ENCODE results near the gene PRODH. TPM values are rescaled to one million over a fixed set of nuclear protein-coding genes. Genes with fewer than 3 reads are reported as not detected.
"Not testable (repeated sequence)": the region's sequence is repeated elsewhere in the genome, so short reads cannot be mapped to it uniquely, and the experiment has no call there.

Gene PRODH
- total RNA-seq, 1 experiment from 2014 or later: 0.18 TPM

DNA sequence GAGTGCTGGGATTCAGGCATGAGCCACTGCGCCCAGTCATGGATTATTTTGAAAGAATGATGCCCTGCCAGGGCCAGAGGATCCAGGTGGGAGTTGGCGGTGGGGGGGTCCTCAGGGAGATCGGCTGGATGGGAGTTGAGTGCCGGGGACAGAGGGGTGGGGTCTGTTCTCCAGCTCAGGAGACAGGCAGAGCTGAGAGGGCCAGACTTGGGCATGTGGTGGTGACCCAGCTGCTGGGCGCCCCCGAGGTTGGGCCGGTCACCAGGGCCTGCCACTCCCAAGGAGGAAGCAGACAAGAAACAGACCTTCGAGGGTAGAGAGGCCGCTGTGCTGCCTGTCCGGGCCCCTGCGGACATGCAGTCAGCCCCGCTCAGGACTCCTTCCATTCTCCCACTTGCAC, 11.8 kb upstream of the PRODH start:
- H3K36me3 ChIP-seq: no peaks in the 10 kb centered on the region
- no peaks in the 10 kb centered on the region for H3K4me1 ChIP-seq
- no peak overlapping the region for H3K27ac ChIP-seq
- H3K4me3 ChIP-seq: no peak overlapping the region
- no peak for DNase-seq
- H3K9me3 ChIP-seq (replicated peaks): no peaks in the 10 kb centered on the region
- H3K27me3 ChIP-seq: no peaks in the 10 kb centered on the region

DNA sequence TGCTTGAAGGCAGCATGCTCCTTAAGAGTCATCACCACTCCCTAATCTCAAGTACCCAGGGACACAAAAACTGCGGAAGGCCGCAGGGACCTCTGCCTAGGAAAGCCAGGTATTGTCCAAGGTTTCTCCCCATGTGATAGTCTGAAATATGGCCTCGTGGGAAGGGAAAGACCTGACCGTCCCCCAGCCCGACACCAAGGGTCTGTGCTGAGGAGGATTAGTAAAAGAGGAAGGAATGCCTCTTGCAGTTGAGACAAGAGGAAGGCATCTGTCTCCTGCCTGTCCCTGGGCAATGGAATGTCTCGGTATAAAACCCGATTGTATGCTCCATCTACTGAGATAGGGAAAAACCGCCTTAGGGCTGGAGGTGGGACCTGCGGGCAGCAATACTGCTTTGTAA, 11.0 kb upstream of the PRODH start:
- not testable (repeated sequence) for H3K9me3 ChIP-seq (replicated peaks); H3K4me3 ChIP-seq; H3K36me3 ChIP-seq; H3K27ac ChIP-seq; DNase-seq; H3K4me1 ChIP-seq; H3K27me3 ChIP-seq

DNA sequence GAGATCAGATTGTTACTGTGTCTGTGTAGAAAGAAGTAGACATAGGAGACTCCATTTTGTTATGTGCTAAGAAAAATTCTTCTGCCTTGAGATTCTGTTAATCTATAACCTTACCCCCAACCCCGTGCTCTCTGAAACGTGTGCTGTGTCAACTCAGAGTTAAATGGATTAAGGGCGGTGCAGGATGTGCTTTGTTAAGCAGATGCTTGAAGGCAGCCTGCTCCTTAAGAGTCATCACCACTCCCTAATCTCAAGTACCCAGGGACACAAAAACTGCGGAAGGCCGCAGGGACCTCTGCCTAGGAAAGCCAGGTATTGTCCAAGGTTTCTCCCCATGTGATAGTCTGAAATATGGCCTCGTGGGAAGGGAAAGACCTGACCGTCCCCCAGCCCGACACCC, 2.6 kb upstream of the PRODH start:
- not testable (repeated sequence) for H3K27me3 ChIP-seq; H3K27ac ChIP-seq; DNase-seq; H3K9me3 ChIP-seq (replicated peaks); H3K4me3 ChIP-seq; H3K36me3 ChIP-seq; H3K4me1 ChIP-seq

DNA sequence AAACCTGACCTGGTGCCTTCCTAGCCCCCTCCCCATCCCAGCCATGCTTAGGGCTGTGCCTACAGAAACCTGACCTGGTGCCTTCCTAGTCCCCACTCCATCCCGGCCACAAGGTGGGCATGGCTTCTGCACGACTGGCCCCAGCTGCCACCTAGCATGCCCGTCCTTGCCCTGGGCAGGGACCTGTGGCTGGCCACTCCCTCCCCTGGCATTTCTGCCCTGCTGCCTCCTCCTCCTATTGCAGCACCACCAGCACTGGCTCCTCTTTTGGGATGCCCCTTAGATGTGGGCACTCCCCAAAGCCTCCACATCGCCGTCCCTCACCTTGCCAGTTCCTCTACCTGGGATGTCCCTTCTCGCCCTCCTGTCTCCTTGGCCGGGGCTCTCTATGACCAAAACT, 1.4 kb downstream of the PRODH start:
- DNase-seq; H3K9me3 ChIP-seq (replicated peaks); H3K36me3 ChIP-seq; H3K4me3 ChIP-seq; H3K4me1 ChIP-seq; H3K27ac ChIP-seq; H3K27me3 ChIP-seq: not testable (repeated sequence)

DNA sequence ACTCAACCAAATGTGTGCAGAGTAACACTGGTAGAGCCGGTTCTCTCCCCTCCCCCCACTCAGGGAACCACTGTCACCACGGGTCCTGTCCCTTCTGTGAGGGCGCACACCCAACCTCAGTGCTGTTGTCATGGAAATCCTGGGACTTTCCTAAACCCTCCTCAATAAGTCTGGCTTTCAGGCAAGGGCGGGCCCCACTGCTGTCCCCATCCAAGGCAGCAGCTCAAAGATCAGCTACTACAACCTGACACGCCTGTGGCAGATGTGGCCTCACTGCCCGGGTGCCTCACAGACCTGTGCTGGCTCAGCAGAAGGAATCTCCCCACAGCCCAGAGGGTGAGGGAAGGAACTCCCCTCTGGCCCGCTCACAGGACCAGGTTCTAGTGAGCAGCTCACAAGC, 2.2 kb downstream of the PRODH start:
- Histone ChIP-seq H3K4me1 (no peaks in the 10 kb centered on the region), H3K27me3 (no peaks in the 10 kb centered on the region)
- DNase-seq: no peak

DNA sequence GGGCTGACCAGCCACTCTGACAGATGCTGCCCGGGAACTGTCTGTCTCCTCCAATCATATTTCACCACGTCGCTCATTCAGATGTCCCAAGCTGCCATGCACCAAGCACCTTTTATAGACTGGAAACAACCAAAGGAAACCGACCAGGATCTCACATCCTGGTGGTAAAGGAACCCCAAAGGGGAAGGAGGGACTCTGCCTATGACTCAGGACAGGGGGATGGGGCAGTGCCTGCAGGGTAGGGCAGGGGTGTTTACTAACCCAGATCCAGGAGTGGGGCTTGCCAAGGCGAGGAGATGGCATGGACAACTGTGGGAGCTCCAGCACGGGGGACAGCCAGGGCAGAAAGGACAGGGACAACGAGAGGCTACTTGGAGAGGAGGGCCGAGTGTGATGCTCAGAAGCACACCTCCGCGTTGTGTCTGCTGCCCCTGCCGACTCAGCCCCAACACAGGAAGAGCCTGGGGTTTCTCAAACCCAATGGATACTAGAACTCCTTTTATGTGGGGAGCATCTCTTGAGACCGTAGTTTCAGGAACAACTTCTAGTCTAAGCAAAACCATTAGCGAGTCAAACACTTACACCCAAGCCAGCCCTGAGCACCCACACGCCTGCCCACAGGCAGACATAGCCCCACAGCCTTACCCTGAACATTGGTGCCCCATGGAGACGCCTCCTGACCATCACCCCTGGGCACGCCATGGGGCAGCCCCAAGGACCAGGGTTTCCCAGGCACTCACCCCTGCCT, 4.0 kb downstream of the PRODH start:
- no peaks in the 10 kb centered on the region for H3K9me3 ChIP-seq (replicated peaks)

More for the DNA sequence above, 2.2 kb downstream of the PRODH start:
- H3K27ac ChIP-seq: no peak overlapping the region
- no peaks in the 10 kb centered on the region for H3K36me3 ChIP-seq
- H3K9me3 ChIP-seq (replicated peaks): no peaks in the 10 kb centered on the region
- no peak overlapping the region for H3K4me3 ChIP-seq

DNA sequence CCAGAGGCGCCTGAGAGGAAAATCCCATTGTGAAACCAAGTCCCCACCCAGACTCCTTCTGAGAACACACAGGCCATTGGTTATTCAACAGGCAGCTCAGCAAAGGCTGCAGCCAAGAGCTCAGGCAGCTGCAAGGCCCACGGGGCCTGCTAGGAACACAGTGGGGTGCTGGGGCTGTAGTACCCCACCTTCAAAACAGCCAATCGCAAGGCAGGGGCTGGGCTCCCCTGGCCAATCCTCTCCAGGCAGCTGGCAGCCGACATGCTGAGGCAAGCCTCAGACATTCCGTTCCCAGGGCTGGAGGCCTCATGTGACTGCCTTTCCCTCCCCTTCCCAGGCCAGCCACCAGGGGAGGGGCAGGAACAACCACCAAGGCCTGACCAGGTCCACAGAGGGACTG, 6.6 kb downstream of the PRODH start:
- no peaks in the 10 kb centered on the region for H3K27me3 ChIP-seq
- H3K36me3 ChIP-seq: no peaks in the 10 kb centered on the region
- H3K4me1 ChIP-seq: no peaks in the 10 kb centered on the region
- no peaks in the 10 kb centered on the region for H3K9me3 ChIP-seq (replicated peaks)
- H3K27ac ChIP-seq: no peak overlapping the region
- DNase-seq: peak in 1 of 2 experiments; percentile 41
- H3K4me3 ChIP-seq: no peak overlapping the region

More for the DNA sequence above, 4.0 kb downstream of the PRODH start:
- H3K27me3 ChIP-seq: no peaks in the 10 kb centered on the region
- H3K4me1 ChIP-seq: no peaks in the 10 kb centered on the region
- H3K4me3 ChIP-seq: no peak overlapping the region
- no peak overlapping the region for H3K27ac ChIP-seq
- no peaks in the 10 kb centered on the region for H3K36me3 ChIP-seq
- no peak for DNase-seq

DNA sequence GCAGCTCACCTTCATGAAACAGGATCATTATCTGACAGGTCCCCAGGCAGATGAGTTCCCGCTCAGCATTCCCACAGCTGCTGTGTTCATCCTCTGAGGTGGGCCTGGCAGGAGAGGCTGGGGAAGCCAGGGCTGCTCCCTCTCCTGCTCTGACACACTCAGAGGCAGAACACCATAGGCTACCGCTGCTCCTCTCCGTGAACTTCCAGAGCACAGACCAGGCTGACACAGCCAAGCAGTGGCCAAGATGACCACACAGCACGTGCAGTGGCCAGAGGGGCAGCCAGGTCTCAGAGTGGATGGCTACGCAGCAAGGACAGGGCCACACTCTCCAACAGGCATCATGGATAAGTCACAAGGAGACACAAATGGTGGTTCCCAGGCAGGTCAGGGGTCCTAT, 8.5 kb downstream of the PRODH start:
- no peaks in the 10 kb centered on the region for H3K9me3 ChIP-seq (replicated peaks)
- no peak overlapping the region for H3K27ac ChIP-seq
- no peaks in the 10 kb centered on the region for H3K4me1 ChIP-seq
- no peak for DNase-seq
- H3K36me3 ChIP-seq: no peaks in the 10 kb centered on the region
- no peaks in the 10 kb centered on the region for H3K27me3 ChIP-seq
- H3K4me3 ChIP-seq: no peak overlapping the region

DNA sequence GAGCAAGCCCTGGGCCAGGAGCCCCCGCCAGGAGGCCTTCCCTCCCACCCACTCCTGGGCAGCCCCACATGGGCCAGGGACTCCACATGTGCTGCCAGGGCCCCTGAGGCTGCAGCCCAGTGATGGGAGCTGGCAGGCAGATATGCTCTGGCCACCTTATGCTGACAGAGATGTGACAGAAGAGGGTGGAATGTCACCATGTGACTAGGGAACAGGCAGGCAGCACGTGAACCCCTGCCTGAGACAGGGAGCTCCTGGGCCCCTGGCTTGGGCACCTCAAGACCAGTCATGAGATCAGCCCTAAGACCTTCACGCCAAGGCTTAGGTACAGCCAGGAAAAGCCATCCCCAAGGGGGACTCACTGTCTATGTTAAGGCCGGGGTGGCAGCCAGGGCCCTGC, 9.1 kb downstream of the PRODH start:
- Histone ChIP-seq H3K4me3 (no peak overlapping the region), H3K9me3 (replicated peaks) (no peaks in the 10 kb centered on the region), H3K4me1 (no peaks in the 10 kb centered on the region), H3K36me3 (no peaks in the 10 kb centered on the region), H3K27me3 (no peaks in the 10 kb centered on the region), H3K27ac (no peak overlapping the region)
- DNase-seq: no peak

DNA sequence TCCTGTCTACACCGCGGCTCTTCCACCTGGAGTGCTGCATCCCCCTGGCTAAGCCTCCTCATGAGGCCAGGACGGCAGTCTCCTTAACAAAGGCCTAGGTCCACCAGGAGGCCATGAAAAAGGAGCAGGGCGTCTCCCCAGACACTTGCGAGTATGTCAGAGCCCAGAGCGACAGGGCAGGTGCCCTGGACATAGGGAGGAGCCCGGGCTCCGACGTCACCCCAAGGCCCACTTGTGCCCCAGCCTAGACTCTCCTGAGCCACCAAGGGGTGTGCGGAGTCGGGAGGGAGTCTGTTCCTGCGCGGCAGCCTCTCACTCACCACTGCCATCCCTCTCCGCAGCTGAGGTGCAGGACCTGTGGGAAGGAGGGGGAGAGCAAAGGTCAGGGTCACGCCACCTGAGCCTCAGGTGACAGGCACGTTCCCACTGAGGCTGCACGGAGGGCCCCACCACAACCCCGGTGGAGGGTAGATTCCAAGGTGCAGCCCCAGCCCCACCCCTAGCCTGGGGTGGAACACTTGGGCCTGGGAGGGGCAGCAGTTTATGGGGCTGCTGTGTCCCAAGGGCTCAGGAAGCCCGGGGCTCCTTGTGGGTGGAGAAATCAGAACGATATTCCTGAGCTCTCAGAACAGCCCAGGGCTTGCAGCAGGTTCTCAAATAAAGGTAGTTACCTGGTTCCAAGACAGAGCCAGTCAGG, 10.6 kb downstream of the PRODH start:
- no peaks in the 10 kb centered on the region for H3K36me3 ChIP-seq
- no peaks in the 10 kb centered on the region for H3K4me1 ChIP-seq
- H3K4me3 ChIP-seq: no peak overlapping the region
- H3K27me3 ChIP-seq: no peaks in the 10 kb centered on the region
- H3K27ac ChIP-seq: no peak overlapping the region
- no peaks in the 10 kb centered on the region for H3K9me3 ChIP-seq (replicated peaks)
- no peak for DNase-seq

DNA sequence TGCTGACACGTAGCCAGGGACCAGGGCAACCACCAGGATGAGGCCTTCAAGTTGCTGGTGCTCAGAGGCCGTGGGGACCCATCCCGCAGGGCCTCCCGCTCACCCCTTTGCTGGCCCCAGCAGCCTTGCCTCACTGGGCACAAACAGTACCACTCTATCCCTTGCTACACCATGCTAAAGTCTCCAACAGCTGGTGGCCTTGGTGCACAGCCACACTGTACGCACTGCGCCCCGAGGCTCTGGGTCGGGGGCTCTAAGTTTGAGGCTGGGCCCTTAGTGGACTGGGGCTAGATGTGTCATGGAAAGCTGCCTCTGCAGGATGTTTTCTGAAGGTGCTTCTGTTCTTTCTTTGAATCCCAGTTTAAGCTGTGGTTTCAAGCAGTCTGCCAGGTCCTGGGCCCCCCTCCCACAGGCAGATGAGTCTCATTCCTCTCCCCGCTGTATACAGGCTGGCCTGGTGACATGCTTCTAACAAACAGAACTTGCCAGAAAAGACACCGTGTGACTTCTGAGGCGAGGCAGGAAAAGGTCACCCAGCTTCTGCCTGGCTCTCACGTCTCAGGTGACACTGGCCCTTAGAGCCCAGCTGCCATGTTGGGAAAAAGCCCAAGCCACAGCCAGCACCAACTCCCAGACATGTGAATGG, 15.7 kb downstream of the PRODH start:
- not testable (repeated sequence) for H3K36me3 ChIP-seq; H3K27ac ChIP-seq; H3K9me3 ChIP-seq (replicated peaks); DNase-seq; H3K27me3 ChIP-seq; H3K4me3 ChIP-seq; H3K4me1 ChIP-seq

DNA sequence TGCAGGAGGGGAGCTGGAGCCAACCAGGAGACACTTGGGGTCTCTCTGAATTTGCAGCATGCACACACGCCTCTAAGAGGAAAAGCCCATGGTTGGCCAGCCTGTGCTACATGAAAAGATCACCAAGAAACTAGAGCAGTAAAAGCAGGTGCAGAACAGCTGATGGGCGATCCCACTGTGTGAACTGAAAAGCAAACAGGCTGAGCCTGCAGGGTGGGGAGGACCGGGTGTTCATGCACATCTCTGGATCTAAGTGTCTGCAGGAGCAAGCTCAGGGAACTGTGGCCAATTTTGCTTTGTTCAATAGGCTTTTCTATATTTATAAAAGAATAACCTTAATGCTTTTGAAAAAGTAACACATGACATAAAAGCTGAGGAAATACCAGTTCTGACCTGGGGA, 18.3 kb downstream of the PRODH start:
- not testable (repeated sequence) for H3K36me3 ChIP-seq; H3K4me1 ChIP-seq; H3K9me3 ChIP-seq (replicated peaks); H3K27ac ChIP-seq; H3K27me3 ChIP-seq; H3K4me3 ChIP-seq
- peak; percentile 21 to 37 for DNase-seq

DNA sequence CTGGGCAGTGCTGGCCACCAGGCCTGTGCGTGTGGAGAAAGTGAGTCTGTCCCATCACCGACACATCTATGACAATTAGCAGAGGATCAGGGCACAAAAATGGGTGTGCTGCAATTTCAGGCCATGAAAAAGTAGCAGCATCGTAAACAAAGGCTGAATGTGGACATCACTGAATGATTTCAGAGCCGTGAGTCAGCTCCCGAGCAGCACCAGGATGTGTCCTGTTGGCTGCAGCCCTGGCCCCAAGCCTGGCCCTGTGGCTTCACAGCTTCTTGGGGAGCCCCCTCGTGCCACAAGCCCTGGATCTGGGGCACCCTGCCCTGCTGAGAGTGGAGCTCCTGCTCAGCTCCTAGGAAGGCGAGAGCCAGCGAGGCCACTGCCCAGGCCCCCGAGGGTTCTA, 20.5 kb downstream of the PRODH start:
- not testable (repeated sequence) for H3K27ac ChIP-seq; H3K36me3 ChIP-seq; DNase-seq; H3K9me3 ChIP-seq (replicated peaks); H3K4me3 ChIP-seq; H3K4me1 ChIP-seq; H3K27me3 ChIP-seq

DNA sequence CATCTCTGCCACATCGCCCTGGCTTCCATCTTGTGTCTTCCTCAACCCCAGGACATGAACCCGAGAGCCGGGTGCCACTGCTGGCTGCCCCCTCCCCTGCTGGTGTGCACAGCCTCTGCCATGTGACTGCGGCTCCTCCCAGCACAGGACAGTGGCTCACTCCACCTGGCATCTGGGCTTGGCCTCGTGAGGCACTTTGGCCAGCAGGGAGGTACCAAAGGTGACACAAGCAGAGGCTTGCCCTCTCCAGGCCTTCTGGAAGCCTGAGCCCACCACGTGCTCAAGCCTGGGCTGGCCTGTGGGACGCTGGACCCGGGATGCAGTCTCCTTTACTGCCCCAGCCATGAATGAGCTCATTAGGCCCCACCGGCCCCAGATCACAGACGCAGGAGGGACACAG, 21.5 kb downstream of the PRODH start:
- not testable (repeated sequence) for H3K27me3 ChIP-seq; H3K36me3 ChIP-seq; DNase-seq; H3K4me3 ChIP-seq; H3K4me1 ChIP-seq; H3K27ac ChIP-seq; H3K9me3 ChIP-seq (replicated peaks)

DNA sequence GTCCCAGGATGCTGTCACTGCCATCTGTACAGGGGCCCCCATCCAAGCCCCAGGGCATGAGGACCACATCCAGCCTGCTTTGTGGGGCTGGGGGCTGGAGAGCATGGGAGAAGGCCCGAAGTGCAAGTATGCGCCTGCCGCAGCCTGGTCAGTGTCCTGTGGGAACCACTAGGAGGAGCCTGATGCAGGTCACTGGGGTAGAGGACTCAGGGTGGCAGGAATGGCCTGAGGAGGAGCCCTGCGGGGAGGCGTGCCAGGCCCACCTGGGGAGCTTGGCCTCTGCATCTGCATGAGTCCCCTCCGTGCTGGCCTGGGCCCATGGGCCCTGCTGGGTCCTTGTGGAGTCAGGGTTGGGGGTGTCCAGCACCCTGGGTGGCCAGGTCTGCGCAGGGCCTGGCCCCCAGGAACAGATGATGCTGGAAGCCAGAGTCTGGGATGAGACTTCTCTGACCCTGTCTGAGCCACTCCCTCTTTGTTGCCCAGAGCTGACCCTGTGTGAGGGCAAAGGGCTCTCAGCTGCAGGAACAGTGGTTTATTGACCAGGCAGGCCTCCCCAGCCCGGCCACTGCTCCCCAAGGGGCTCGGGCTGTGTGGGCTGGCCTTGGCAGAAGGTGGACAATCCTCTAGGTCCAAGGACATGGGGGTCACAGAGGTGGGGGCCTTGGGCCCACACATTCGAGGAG, 23.7 kb downstream of the PRODH start:
- H3K4me1 ChIP-seq; DNase-seq; H3K4me3 ChIP-seq; H3K36me3 ChIP-seq; H3K27me3 ChIP-seq; H3K9me3 ChIP-seq (replicated peaks); H3K27ac ChIP-seq: not testable (repeated sequence)

Data from SJCRH30 (cell line).